Lung (tissue), 12 donors: ENCODE results near the gene GRIN2A. TPM values are rescaled to one million over a fixed set of nuclear protein-coding genes. Genes with fewer than 3 reads are reported as not detected.
"Not testable (repeated sequence)": the region's sequence is repeated elsewhere in the genome, so short reads cannot be mapped to it uniquely, and the experiment has no call there.

Experiments
- ATAC-seq: fragments of 200-7000 bp; cut with Tn5 transposase; one replicate; pipeline ENCODE4 v1.9.1; 2020; ENCODE audit warnings: moderate number of reproducible peaks; ENCODE audit not compliant: insufficient read depth, low FRiP score
- DNase-seq, 3 donors: peaks; one replicate each; pipeline ENCODE4 v3.0.0-alpha.2; 2013 to 2017
- H3K27ac ChIP-seq, 2 donors: one replicate each; pipeline ENCODE4 v1.5.1; 2013; ENCODE audit warnings: mild to moderate bottlenecking in 2 of 2, moderate library complexity in 2 of 2, control low read depth in 1 of 2, inconsistent platforms in 1 of 2, low read depth in 1 of 2, low read length in 1 of 2
- H3K27me3 ChIP-seq, 3 donors: one replicate each; pipeline ENCODE4 v1.5.1; 2013; ENCODE audit warnings: low read length in 2 of 3; ENCODE audit not compliant: control insufficient read depth in 3 of 3, insufficient read depth in 3 of 3
- H3K36me3 ChIP-seq, 4 donors: one replicate each; pipeline ENCODE4 v1.5.1; 2013; ENCODE audit warnings: low read length in 4 of 4, mild to moderate bottlenecking in 1 of 4, moderate library complexity in 1 of 4; ENCODE audit not compliant: control insufficient read depth in 4 of 4, insufficient read depth in 4 of 4
- H3K4me1 ChIP-seq, 5 donors: one replicate each; pipeline ENCODE4 v1.5.1; 2013; ENCODE audit warnings: low read length in 5 of 5, mild to moderate bottlenecking in 2 of 5, moderate library complexity in 1 of 5; ENCODE audit not compliant: control insufficient read depth in 5 of 5, insufficient read depth in 5 of 5
- H3K4me3 ChIP-seq: one replicate; pipeline ENCODE4 v1.5.1; 2013; ENCODE audit warnings: mild to moderate bottlenecking, control low read depth, moderate library complexity
- H3K9ac ChIP-seq, 2 donors: one replicate each; pipeline ENCODE4 v1.5.1; 2013; ENCODE audit warnings: low read length in 2 of 2, control low read depth in 1 of 2; ENCODE audit not compliant: insufficient read depth in 1 of 2
- H3K9me3 ChIP-seq, 4 donors: one replicate each; pipeline ENCODE4 v1.5.1; 2013; ENCODE audit warnings: low read length in 3 of 4, mild to moderate bottlenecking in 1 of 4, moderate library complexity in 1 of 4; ENCODE audit not compliant: control insufficient read depth in 4 of 4, insufficient read depth in 3 of 4
- WGBS, 2 donors: extraction: QIAGEN DNeasy Blood & Tissue Kit; methylation state at CpG; one replicate each; pipeline ENCODE4 v1.1.7; 2013; 5-methylcytosine and 5-hydroxymethylcytosine counted together
- polyA plus RNA-seq, 2 donors: library from polyadenylated mRNA; stranded (reverse); fragments of 200-250 nt; gene quantifications; one replicate each; pipeline ENCODE4 v1.2.1, GENCODE V29; 2013
- total RNA-seq, 2 donors: library from RNA; depleted of rRNA in 1 of 2; stranded (reverse); fragments of >200 nt in 1 of 2; gene quantifications; one replicate each; pipeline ENCODE4 v1.2.1, GENCODE V29; 2014 to 2021
- TF ChIP-seq, protein P1 (sequence below): IDR thresholded peaks from 2 replicates; pipeline ENCODE4 v1.5.1; 2012; ENCODE audit warnings: mild to moderate bottlenecking; ENCODE audit errors: control extremely low read depth, extremely low read depth
- donor health status: control.
- donor health status: control.
- donor health status: Bipolar disorder and iron deficiency.
- donor health status: healthy.
- donor health status: DM: yes; HTN: yes; CAD: no.

Gene GRIN2A
- total and polyA plus RNA-seq, 4 donors, result 0.02 to 0.37 (median 0.10) TPM

DNA sequence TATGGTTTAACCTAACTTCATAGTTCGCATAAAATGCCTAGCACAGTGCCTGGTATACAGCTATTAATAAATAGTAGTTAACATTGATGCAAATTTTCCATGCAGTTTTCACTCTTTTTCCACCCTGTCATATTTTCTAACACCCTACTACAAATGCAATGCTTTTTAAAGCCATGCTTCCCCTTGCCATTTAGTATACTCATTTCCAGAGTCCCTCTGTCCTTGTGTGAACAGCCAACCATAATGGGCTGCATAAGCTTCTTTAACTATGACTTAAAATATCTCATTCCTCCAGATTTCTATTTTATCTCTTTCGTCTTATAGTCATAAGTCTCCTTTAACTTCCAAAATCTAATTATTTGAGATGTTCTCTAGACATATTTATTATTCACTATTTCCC is 284.1 kb downstream of the GRIN2A start:
- no peak overlapping the region for H3K9ac ChIP-seq
- WGBS, 2 donors, result 90 to 93% methylated on average over 2 of the region's 2 CpGs
- ATAC-seq, result no peak
- no peaks in the 10 kb centered on the region for H3K4me1 ChIP-seq
- peaks cover 0 to 1% (median 0%) of the 10 kb centered on the region in 4 donors for H3K9me3 ChIP-seq
- no peaks in the 10 kb centered on the region for H3K27me3 ChIP-seq
- H3K36me3 ChIP-seq, result no peaks in the 10 kb centered on the region
- TF ChIP-seq, protein P1, sequence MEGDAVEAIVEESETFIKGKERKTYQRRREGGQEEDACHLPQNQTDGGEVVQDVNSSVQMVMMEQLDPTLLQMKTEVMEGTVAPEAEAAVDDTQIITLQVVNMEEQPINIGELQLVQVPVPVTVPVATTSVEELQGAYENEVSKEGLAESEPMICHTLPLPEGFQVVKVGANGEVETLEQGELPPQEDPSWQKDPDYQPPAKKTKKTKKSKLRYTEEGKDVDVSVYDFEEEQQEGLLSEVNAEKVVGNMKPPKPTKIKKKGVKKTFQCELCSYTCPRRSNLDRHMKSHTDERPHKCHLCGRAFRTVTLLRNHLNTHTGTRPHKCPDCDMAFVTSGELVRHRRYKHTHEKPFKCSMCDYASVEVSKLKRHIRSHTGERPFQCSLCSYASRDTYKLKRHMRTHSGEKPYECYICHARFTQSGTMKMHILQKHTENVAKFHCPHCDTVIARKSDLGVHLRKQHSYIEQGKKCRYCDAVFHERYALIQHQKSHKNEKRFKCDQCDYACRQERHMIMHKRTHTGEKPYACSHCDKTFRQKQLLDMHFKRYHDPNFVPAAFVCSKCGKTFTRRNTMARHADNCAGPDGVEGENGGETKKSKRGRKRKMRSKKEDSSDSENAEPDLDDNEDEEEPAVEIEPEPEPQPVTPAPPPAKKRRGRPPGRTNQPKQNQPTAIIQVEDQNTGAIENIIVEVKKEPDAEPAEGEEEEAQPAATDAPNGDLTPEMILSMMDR, result no peak
- no peak overlapping the region for H3K4me3 ChIP-seq
- no peak overlapping the region for H3K27ac ChIP-seq
- DNase-seq, result no peak

DNA sequence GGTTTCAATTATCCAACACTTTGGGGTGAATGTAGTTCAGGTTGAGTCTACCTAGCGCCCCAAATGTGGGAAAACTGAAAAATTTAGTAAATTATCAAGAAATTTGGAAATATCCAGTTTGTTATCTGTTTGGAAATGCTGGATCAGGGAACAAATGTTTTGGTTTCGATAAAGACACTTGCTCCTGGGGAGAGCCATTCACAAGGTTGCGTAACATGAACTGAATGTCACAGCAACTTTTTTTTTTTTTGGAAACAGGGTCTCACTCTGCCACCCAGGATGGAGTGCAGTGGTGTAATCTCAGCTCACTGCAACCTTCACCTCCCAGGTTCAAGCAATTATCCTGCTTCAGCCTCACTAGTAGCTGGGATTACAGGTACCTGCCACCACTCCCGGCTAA is 286.4 kb downstream of the GRIN2A start:
- Histone ChIP-seq H3K36me3 (no peaks in the 10 kb centered on the region), H3K27me3 (no peaks in the 10 kb centered on the region), H3K4me1 (no peaks in the 10 kb centered on the region), H3K9me3 (peaks cover 0 to 2% (median 0%) of the 10 kb centered on the region in 4 donors), H3K9ac (no peak overlapping the region), H3K4me3 (no peak overlapping the region), H3K27ac (no peak overlapping the region)
- no peak for DNase-seq
- 83 to 85% methylated on average over 4 of the region's 4 CpGs for WGBS, 2 donors
- TF ChIP-seq, protein P1, result no peak
- ATAC-seq, result no peak

DNA sequence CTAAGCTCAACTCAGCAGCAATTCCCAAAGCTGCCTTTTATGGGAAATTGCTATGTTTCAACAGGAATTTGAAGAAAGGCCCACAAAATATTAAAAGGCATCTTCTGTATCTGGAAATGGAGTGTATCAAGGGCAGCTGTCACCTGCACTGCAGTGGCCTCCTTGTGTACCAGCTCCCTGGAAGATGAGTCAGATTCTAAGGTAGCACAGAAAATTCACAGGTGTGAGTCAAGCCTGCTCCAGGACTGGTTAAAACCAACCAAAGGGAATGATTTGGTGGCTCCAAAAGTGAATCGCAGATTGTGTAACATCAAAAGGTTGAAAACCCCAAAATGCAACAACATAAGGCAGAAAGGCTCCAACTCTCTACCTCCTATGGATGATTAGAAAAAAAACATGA is 296.4 kb downstream of the GRIN2A start:
- H3K27me3 ChIP-seq, result no peaks in the 10 kb centered on the region
- no peak overlapping the region for H3K9ac ChIP-seq
- H3K36me3 ChIP-seq, result no peaks in the 10 kb centered on the region
- H3K4me3 ChIP-seq, result no peak overlapping the region
- WGBS, 2 donors, result 92 to 93% methylated on average over 1 of the region's 1 CpG
- H3K4me1 ChIP-seq, result no peaks in the 10 kb centered on the region
- H3K27ac ChIP-seq, result no peak overlapping the region
- TF ChIP-seq, protein P1, result no peak
- H3K9me3 ChIP-seq, result peaks cover 0 to 2% (median 0%) of the 10 kb centered on the region in 4 donors
- DNase-seq (no peak), ATAC-seq (no peak)

DNA sequence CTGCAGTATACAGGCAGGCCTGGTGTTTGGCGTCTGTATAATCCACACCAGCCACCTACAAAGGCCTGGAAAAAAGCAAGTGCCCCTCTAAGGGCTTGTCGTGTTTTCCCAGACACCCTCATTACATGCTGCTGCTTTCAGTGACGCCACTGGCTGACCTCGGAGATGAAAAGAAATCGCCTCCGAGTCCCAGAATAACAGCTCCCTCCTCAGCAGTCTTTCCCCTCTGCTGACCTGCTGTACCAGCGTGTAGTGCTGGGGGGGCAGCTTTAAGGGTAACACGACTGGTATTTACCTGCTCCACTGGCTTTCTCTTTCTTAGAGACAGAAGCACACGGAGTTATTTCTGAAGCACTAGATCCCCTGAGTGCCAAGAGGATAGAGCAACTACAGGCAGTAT is 296.8 kb downstream of the GRIN2A start:
- no peaks in the 10 kb centered on the region for H3K4me1 ChIP-seq
- H3K9ac ChIP-seq, result no peak overlapping the region
- ATAC-seq (no peak), DNase-seq (peak in 2 of 3 donors; percentile 0 to 9)
- no peaks in the 10 kb centered on the region for H3K27me3 ChIP-seq
- no peak overlapping the region for H3K27ac ChIP-seq
- H3K9me3 ChIP-seq, result no peaks in the 10 kb centered on the region
- no peaks in the 10 kb centered on the region for H3K36me3 ChIP-seq
- TF ChIP-seq, protein P1, result no peak
- WGBS, 2 donors, result 26 to 29% methylated on average over 9 of the region's 9 CpGs
- no peak overlapping the region for H3K4me3 ChIP-seq

DNA sequence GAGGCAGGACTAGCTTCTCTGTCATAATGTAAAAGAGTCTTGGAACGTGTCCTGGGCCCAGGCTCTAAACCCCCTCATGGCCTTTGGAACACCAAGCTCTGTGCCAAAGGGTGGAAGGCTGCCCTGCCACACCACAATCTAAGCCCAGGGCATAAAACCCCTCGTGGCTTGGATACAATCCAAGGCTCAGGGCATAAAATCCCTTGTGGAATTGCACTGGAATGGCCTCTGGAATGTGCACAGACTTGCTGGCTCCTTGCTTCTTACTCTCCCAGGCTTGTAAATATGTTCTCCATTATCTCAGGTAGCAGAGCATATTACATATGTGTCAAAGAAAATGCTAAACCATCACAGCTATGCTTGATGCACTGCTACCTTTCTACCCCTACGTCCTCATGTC is 306.2 kb downstream of the GRIN2A start:
- WGBS, 2 donors, result 58 to 67% methylated on average over 3 of the region's 3 CpGs
- not testable (repeated sequence) for H3K4me3 ChIP-seq, H3K4me1 ChIP-seq, H3K27me3 ChIP-seq, H3K27ac ChIP-seq, DNase-seq, H3K9ac ChIP-seq, H3K9me3 ChIP-seq, H3K36me3 ChIP-seq, ATAC-seq
